Raji (cell line): ENCODE data around the gene LRRC36.

Experiments
- POLR2A ChIP-seq: IDR thresholded peaks from 2 replicates; pipeline ENCODE4 v1.6.1; 2011; ENCODE audit warnings: low read depth, low read length, control low read depth; ENCODE audit not compliant: insufficient read depth

The LRRC36 gene

DNA sequence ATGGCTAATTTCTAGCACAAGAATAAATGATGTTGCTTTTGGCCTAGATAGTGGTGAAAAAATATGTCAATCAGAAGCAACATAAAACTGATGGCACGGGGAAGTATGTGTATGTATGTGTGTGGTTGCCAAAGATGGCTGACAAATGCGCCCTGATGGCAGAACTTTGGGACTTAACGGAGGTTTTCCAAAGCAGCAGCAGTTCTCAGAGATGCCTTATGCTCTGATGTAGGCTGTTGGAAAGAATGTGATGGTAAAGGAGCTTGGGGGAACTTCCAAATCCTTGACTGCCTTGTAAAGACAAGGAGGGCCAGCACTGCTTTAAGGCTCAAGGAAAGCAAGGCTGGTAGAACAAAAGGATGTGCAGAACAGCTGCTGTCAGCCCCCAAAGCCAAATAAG, 16.1 kb upstream of the LRRC36 start:
- no peak for TF ChIP-seq POLR2A

GRCh38 chr16:67311607-67312488, 14.8 kb upstream of the LRRC36 start:
- TF ChIP-seq POLR2A = no peak

GRCh38 chr16:67312719-67313118, 13.9 kb upstream of the LRRC36 start:
- TF ChIP-seq POLR2A = no peak

DNA sequence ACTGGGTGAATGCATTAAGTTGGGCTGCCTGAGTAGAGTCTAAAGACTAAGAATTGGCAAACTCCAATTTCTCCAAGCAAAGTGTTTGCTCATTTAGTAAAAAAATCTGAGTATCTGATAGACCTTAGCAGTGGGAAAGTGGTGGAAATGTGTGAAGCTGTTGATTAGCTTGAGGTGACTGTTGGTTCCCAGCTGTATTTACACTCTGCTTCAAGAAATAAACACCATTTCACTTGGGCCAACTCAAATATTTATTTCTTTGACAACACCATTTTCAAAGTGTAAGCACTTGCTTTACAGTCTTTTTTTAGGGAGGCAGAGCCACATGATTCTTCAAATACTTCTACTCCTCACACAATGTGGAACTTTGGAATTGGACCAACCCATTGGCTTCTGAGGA, 8.8 kb upstream of the LRRC36 start:
- no peak for TF ChIP-seq POLR2A

DNA sequence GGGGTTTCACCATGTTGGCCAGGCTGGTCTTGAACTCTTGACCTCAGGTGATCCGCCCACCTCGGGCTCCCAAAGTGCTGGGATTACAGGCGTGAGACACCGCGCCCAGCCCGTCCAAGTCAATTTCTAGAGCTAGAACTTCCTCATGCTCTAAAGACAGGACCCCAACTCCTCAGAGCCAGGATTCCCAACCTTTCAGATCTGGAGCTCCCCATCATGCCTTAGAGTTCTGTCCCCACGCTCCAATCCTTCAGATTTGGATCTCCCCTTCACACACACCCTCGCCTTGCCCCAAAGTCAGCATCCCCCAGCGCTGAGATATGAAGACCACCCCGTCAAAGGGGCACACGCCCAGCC, 522 bp upstream of the LRRC36 start:
- TF ChIP-seq POLR2A = no peak

- TF ChIP-seq POLR2A = no peak
Measured at GRCh38 chr16:67327743-67328142, 1.1 kb downstream of the LRRC36 start.

DNA sequence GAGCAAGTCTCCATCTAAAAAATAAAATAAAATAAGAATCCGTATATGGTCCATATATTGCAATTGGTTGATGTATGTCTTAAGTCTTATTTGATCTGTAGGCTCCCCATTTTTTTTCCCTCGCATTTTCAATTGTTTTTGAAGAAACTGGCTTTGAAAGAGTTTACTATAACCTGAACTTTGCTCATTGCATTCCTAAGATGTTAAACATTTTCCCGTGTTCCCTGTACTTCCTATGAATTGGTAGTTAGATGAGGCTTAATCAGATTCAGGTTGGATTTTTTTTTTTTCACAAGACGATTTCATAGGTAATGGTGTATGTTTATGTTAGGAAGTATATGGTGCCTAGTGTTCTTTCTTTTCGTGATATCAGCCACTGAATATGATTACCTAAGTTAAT, 3.3 kb downstream of the LRRC36 start:
- TF ChIP-seq POLR2A = no peak

DNA sequence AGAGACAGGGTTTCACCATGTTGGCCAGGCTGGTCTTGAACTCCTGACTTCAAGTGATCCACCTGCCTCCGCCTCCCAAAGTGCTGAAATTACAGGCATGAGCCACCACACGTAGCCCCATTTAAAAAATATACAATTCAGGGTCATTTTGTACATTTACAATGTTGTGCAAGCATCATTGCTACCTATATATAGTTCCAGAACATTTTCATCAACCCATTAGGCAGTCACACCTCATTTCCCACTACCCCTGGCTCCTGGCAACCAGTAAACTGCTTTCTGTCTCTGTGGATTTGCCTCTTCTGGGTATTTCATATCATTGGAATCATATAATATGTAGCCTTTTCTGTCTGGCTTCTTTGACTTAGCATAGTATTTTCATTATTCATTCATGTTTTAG, 6.7 kb downstream of the LRRC36 start:
- no peak for TF ChIP-seq POLR2A

DNA sequence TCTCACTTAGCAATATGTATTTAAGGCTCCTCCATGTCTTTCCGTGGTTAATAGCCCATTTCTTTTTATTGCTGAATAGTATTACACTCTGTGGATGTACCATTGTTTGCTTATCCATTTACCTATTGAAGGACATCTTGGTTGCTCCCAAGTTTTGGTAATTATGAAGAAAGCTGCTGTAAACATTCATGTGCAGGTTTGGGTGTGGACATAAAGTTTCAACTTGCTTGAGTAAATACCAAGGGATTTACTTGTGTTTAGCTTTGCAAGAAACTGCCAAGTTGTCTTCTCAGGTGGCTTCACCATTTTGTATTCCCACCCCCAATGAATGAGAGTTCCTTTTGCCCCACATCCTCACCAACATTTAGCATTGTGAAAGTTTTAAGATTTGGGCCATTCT, 9.5 kb downstream of the LRRC36 start:
- TF ChIP-seq POLR2A = no peak

- no peak for TF ChIP-seq POLR2A
Measured at GRCh38 chr16:67336648-67337047, 10.0 kb downstream of the LRRC36 start.

DNA sequence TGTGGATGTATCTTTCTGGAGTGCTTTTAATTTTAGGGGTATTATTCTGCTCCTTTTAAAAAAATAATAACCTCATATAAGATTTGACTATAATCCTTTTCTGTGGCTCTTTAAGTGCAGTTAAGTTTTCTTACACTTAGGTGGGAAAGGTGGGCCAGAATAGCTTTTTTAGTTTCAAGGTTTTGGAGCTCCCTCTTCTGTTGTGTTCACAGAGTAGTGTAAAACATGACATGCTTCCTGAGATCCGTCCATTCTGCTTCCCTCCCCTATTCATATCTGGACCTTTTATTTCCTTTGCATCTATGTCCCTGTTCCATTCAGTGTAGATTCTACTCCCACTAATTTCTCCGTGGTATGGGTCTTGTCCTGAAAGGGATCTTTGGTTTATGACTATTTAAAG, 12.8 kb downstream of the LRRC36 start:
- no peak for TF ChIP-seq POLR2A

- TF ChIP-seq POLR2A = no peak
Measured at GRCh38 chr16:67341250-67341649, 14.6 kb downstream of the LRRC36 start.

GRCh38 chr16:67342616-67343015, 16.0 kb downstream of the LRRC36 start:
- no peak for TF ChIP-seq POLR2A

GRCh38 chr16:67345401-67345800, 18.8 kb downstream of the LRRC36 start:
- no peak for TF ChIP-seq POLR2A

DNA sequence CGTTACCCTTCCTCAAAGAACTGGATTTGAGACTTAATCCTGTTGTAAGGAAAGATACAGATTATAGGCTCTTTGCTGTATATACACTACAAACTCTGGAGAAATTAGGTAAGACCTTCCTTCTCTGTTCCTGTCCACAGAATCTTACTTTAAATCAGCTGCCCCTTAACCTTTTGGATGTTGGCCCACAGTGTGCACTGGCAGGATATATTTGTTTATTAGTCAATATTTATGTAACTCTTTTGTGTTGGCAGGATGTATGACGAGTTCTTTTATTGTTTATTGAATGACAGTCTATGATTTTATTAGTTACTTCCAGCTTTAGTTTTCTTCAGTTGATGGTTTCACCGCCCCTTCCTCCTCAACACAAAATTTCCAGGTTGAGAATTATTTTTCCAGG, 19.7 kb downstream of the LRRC36 start:
- TF ChIP-seq POLR2A = no peak

- TF ChIP-seq POLR2A = no peak
Measured at GRCh38 chr16:67349172-67349571, 22.6 kb downstream of the LRRC36 start.

DNA sequence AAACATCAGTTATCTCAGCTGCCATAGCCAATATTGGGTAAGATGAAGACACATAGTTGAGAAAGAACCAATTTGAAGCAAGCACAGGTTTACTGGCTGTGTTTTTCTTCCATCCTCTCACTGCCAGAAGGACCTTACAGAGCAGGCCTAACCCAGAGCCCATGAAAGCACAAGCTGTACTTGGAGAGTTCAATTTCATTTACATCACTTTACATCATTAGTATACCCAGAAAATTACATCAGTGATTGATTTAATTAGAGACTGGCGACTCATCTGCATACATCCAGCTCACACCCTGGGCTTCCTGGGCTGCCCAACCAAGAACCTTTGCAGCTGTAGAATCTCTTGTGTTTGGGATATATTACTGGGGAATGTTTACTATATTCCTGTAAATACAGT, 23.7 kb downstream of the LRRC36 start:
- TF ChIP-seq POLR2A = no peak

DNA sequence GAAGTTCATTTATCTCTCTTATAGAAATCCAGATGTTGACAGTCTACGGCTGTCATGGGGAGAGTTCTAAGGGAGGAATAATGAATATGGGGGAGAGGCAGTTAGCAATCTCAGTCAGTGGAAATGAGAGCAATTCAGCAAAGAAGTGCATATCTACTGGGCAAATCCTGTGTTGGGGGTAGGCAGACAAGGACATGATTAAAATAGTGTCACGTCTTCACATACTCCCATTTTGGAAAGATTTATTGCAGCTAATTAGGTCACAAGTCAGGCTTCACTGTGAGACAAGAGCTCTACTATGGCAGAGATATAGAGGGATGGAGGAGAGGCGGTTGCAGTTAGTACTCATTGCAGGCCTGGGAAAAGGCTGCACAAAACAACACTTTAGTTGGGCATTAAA, 29.8 kb downstream of the LRRC36 start:
- no peak for TF ChIP-seq POLR2A

GRCh38 chr16:67357561-67357960, 30.9 kb downstream of the LRRC36 start:
- no peak for TF ChIP-seq POLR2A
